ENCODE results near the gene DDX46. TPM values are rescaled to one million over a fixed set of nuclear protein-coding genes. Genes with fewer than 3 reads are reported as not detected.
"Not testable (repeated sequence)": the region's sequence is repeated elsewhere in the genome, so short reads cannot be mapped to it uniquely, and the experiment has no call there.

DDX46 gene
- 82.1 TPM for polyA plus RNA-seq (2012; ENCODE audit: insufficient read depth, insufficient read length)

- peak; percentile 84 for DNase-seq (ENCODE audit: low read depth, low spot score)
- peak within 1 kb of the TSS; percentile 78 for H3K4me3 ChIP-seq (ENCODE audit: low read length)
Measured at GRCh38 chr5:134758504-134759341, at the start of gene DDX46. Gene DDX46 (plus strand): TSS chr5:134758779. CDS start chr5:134758939, 160 bp downstream.

- no peak for DNase-seq (ENCODE audit: low read depth, low spot score)
- no peak overlapping the region for H3K4me3 ChIP-seq (ENCODE audit: low read length)
Measured at GRCh38 chr5:134714120-134714519, 44.5 kb upstream of the DDX46 start.

GRCh38 chr5:134714541-134714940 lies 44.0 kb upstream of the DDX46 start:
- H3K4me3 ChIP-seq (ENCODE audit: low read length): no peak overlapping the region
- DNase-seq (ENCODE audit: low read depth, low spot score): no peak

GRCh38 chr5:134715466-134715865 lies 43.1 kb upstream of the DDX46 start:
- not testable (repeated sequence) for DNase-seq (ENCODE audit: low read depth, low spot score); H3K4me3 ChIP-seq (ENCODE audit: low read length)

GRCh38 chr5:134724872-134725271 lies 33.7 kb upstream of the DDX46 start:
- no peak for DNase-seq (ENCODE audit: low read depth, low spot score)

GRCh38 chr5:134732819-134733218 lies 25.8 kb upstream of the DDX46 start:
- DNase-seq (ENCODE audit: low read depth, low spot score): no peak
- no peak overlapping the region for H3K4me3 ChIP-seq (ENCODE audit: low read length)

More at GRCh38 chr5:134724872-134725271, 33.7 kb upstream of the DDX46 start:
- H3K4me3 ChIP-seq (ENCODE audit: low read length): no peak overlapping the region

GRCh38 chr5:134735243-134735642 lies 23.3 kb upstream of the DDX46 start:
- no peak overlapping the region for H3K4me3 ChIP-seq (ENCODE audit: low read length)
- DNase-seq (ENCODE audit: low read depth, low spot score): peak; percentile 32

- no peak for DNase-seq (ENCODE audit: low read depth, low spot score)
- no peak overlapping the region for H3K4me3 ChIP-seq (ENCODE audit: low read length)
Measured at GRCh38 chr5:134736173-134736812, 22.3 kb upstream of the DDX46 start.

- H3K4me3 ChIP-seq (ENCODE audit: low read length): peak within 1 kb of the TSS; percentile 95
- peak; percentile 94 for DNase-seq (ENCODE audit: low read depth, low spot score)
Measured at GRCh38 chr5:134738133-134738962, 20.2 kb upstream of the DDX46 start, which contains the start of gene CAMLG. Gene CAMLG (plus strand): TSS chr5:134738548. CDS start chr5:134738621, 73 bp downstream.

- peak overlapping the region; percentile 95 for H3K4me3 ChIP-seq (ENCODE audit: low read length)
- peak; percentile 42 for DNase-seq (ENCODE audit: low read depth, low spot score)
Measured at GRCh38 chr5:134738963-134739661, 19.5 kb upstream of the DDX46 start.

GRCh38 chr5:134741052-134741451 lies 17.5 kb upstream of the DDX46 start:
- DNase-seq (ENCODE audit: low read depth, low spot score): no peak
- no peak overlapping the region for H3K4me3 ChIP-seq (ENCODE audit: low read length)

GRCh38 chr5:134742134-134742533 lies 16.4 kb upstream of the DDX46 start:
- no peak for DNase-seq (ENCODE audit: low read depth, low spot score)
- no peak overlapping the region for H3K4me3 ChIP-seq (ENCODE audit: low read length)

GRCh38 chr5:134749415-134749814 lies 9.2 kb upstream of the DDX46 start:
- no peak overlapping the region for H3K4me3 ChIP-seq (ENCODE audit: low read length)
- no peak for DNase-seq (ENCODE audit: low read depth, low spot score)

GRCh38 chr5:134758176-134758503 lies 439 bp upstream of the DDX46 start:
- DNase-seq (ENCODE audit: low read depth, low spot score): no peak
- H3K4me3 ChIP-seq (ENCODE audit: low read length): peak overlapping the region; percentile 78

GRCh38 chr5:134767528-134768291 lies 9.1 kb downstream of the DDX46 start:
- DNase-seq (ENCODE audit: low read depth, low spot score); H3K4me3 ChIP-seq (ENCODE audit: low read length): not testable (repeated sequence)

- H3K4me3 ChIP-seq (ENCODE audit: low read length): no peak overlapping the region
- DNase-seq (ENCODE audit: low read depth, low spot score): no peak
Measured at GRCh38 chr5:134769206-134769605, 10.6 kb downstream of the DDX46 start.

GRCh38 chr5:134772461-134773125 lies 14.0 kb downstream of the DDX46 start:
- no peak for DNase-seq (ENCODE audit: low read depth, low spot score)
- no peak overlapping the region for H3K4me3 ChIP-seq (ENCODE audit: low read length)

GRCh38 chr5:134777366-134777765 lies 18.8 kb downstream of the DDX46 start:
- H3K4me3 ChIP-seq (ENCODE audit: low read length): no peak overlapping the region
- no peak for DNase-seq (ENCODE audit: low read depth, low spot score)
